Gastrocnemius medialis (tissue), 4 donors: ENCODE data around the gene SLC12A6.

ENCODE experiments used
- CTCF ChIP-seq, 5 experiments: fragments of 450-650 bp in 3 of 5; fragments of 200-600 bp in 2 of 5; sonication (generic) in 2 of 5; IDR thresholded peaks in 4 of 5; conservative IDR thresholded peaks in 1 of 5; 1 replicate in 4 of 5; 2 replicates in 1 of 5; pipeline ENCODE4 v1.5.1; 2016 to 2019; ENCODE audit warnings: antibody characterized with exemption in 5 of 5, mild to moderate bottlenecking in 3 of 5, moderate library complexity in 3 of 5
- POLR2A ChIP-seq, 2 donors: fragments of 450-650 bp; IDR thresholded peaks; one replicate each; pipeline ENCODE4 v1.6.1; 2017; ENCODE audit warnings: antibody characterized with exemption in 2 of 2, mild to moderate bottlenecking in 2 of 2, moderate library complexity in 2 of 2

- no peak for TF ChIP-seq CTCF (IDR thresholded peaks at IDR 0.05 in 4 of 5, conservative IDR thresholded peaks at IDR 0.05 in 1 of 5)
- TF ChIP-seq POLR2A (IDR thresholded peaks at IDR 0.05): no peak
Measured at GRCh38 chr15:34203305-34203704, 134.3 kb downstream of the SLC12A6 start.
